DOHH2 (cell line): ENCODE measurements around the gene SEL1L.

Experiments used
- CTCF ChIP-seq: fragments of 200-600 bp; sonication (generic); IDR thresholded peaks from one replicate; pipeline ENCODE4 v1.5.1; 2014; ENCODE audit warnings: antibody characterized with exemption, mild to moderate bottlenecking, low read depth, low read length; ENCODE audit not compliant: poor library complexity, severe bottlenecking
- EZH2phosphoT487 ChIP-seq: fragments of 200-600 bp; sonication (generic); IDR thresholded peaks from 2 replicates; pipeline ENCODE4 v1.6.1; 2017; ENCODE audit warnings: borderline replicate concordance, mild to moderate bottlenecking, antibody characterized with exemption, low read length, moderate library complexity, mixed read lengths

- TF ChIP-seq CTCF (no peak), EZH2phosphoT487 (no peak)
Measured at GRCh38 chr14:81473456-81474147, 60.1 kb downstream of the SEL1L start.
